Embryonic facial prominence (tissue), 1 donor: ENCODE results near the gene SNRNP35.
"Not testable (repeated sequence)": the region's sequence is repeated elsewhere in the genome, so short reads cannot be mapped to it uniquely, and the experiment has no call there.

ENCODE experiments used
- DNase-seq: peaks from one replicate; pipeline ENCODE4 v3.0.0-alpha.2; 2016; ENCODE audit errors: extremely low spot score

The SNRNP35 gene

GRCh38 chr12:123488539-123489230 is 30.7 kb downstream of the SNRNP35 start:
- DNase-seq, result no peak

GRCh38 chr12:123489580-123489979 is 31.6 kb downstream of the SNRNP35 start:
- DNase-seq, result no peak

- no peak for DNase-seq
Measured at GRCh38 chr12:123490089-123490488, 32.1 kb downstream of the SNRNP35 start.

- no peak for DNase-seq
Measured at GRCh38 chr12:123491056-123491455, 33.1 kb downstream of the SNRNP35 start.

DNA sequence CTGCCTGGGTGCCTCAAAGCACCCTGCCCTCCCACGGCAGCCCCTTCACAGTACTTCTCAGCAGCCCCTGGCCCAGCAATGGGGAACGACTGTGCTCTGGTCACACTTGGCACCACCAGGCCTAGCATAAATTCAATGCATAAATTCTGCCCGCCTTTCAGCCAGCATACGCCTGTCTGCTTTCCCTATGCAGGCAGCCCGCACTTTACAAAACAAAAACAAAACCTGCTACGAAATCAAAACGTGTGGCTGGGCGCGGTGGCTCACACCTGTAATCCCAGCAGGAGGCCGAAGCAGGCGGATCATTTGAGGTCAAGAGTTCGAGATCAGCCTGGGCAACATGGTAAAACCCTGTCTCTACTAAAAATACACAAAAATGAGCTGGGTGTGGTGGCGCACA is 33.5 kb downstream of the SNRNP35 start:
- no peak for DNase-seq

- DNase-seq, result not testable (repeated sequence)
Measured at GRCh38 chr12:123492339-123493039, 34.5 kb downstream of the SNRNP35 start.

GRCh38 chr12:123494124-123494851 is 36.3 kb downstream of the SNRNP35 start:
- DNase-seq, result no peak

GRCh38 chr12:123497065-123497464 is 39.1 kb downstream of the SNRNP35 start:
- DNase-seq, result no peak

DNA sequence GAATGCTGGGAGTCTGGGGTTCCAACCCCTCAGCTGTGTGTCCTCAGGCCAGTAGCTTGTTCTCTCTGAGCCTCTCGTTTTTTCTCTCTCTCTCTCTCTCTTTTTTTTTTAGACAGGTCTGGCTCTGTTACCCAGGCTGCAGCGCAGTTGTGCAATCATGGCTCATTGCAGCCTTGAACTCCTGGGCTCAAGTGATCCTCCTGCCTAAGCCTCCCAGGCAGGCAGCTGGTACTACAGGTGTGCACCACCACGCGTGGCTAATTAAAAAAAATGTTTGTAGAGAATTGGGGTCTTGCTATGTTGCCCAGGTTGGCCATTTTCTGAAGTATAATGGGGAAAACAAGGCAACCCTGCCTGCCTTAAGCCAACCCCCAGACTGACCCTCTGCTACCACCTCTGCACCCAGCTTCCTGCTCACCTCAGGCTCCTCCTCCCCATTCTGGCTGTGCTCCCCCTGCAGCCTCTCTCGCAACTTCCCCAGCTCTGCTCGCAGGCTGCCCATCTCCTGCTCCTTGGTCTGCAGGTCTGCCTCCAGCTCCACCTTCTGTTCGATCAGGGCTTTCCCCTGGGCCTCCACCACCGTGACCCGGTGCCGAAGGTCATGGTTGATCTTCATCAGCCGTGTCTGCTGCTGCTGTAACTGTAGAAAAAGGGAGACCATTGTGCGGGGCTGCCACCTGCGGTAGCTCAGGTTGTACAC is 40.3 kb downstream of the SNRNP35 start:
- DNase-seq, result no peak

DNA sequence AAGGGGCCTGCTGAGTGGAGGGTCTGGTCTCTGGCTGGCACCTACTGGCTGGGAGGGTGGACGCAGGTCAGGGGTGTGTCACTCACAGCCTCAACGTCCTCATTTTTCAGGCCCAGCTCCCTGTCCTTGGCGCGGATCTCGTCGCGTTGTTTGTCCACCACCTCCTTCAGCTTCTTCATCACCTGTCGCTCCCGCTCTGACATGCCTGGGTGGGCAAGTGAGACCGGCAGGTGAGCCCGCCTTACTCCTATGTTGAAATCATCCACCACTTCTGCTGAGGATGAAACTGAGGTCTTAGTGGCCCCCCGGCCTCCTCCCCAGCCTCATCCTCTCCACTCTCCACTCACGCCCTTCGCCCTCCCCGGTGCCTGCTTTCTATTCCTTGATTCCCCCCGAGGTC is 41.4 kb downstream of the SNRNP35 start:
- DNase-seq, result no peak

GRCh38 chr12:123502163-123502704 is 44.3 kb downstream of the SNRNP35 start:
- DNase-seq, result no peak

DNA sequence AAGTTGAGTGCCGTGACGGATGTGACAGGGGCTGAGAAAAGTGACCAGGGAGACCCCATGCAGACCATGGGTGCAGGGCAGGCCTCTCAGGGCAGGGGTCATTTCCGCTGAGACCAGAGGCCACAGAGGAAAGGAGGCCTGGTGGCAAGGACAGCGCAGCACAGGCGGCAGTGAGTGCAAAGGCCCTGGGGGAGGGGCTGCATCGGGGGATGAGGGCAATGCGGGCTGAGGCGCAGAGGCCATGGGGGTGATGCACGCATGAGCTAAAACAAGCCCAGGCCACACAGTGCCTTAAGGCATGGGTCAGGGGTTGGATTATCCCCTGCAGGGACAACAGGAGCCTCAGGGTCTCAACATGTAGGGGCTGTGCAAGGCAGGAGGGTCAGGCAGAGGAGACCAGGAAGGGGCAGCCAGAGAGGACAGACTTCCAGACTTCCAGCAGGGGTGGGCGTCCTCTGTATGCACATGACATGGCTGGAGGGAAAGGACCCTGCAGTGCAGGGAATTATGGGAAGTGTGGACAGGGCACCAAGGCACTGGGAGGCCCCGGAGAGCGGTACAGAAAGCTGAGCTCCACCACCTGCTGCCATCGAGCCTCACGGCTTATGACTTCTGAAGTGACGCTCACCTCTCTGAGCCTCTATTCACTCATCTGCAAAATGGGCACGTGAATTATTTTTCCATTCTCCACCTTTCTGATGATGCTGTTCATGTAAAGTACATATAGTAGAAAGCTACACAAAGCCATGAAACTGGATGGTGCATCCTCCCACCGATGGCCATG is 48.3 kb downstream of the SNRNP35 start:
- DNase-seq, result no peak

DNA sequence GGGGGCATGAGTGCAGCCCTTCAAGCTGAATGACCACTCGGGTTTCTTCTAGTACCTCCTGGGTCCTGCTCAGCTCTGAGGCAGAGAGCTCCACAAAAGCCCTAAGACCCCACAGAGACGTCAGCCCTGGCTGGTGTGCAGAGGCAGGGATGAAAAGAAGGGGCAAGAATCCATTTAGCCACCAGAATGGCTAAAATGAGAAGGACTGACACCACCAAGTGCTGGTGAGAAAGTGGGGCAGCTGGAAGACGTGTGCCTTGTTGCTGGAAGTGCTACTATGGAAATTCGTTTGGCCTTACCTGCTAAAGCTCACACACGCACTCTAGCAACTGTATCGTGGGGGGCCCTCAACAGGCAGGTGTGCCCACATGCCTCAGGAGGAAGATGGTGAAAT is 48.9 kb downstream of the SNRNP35 start:
- no peak for DNase-seq

DNA sequence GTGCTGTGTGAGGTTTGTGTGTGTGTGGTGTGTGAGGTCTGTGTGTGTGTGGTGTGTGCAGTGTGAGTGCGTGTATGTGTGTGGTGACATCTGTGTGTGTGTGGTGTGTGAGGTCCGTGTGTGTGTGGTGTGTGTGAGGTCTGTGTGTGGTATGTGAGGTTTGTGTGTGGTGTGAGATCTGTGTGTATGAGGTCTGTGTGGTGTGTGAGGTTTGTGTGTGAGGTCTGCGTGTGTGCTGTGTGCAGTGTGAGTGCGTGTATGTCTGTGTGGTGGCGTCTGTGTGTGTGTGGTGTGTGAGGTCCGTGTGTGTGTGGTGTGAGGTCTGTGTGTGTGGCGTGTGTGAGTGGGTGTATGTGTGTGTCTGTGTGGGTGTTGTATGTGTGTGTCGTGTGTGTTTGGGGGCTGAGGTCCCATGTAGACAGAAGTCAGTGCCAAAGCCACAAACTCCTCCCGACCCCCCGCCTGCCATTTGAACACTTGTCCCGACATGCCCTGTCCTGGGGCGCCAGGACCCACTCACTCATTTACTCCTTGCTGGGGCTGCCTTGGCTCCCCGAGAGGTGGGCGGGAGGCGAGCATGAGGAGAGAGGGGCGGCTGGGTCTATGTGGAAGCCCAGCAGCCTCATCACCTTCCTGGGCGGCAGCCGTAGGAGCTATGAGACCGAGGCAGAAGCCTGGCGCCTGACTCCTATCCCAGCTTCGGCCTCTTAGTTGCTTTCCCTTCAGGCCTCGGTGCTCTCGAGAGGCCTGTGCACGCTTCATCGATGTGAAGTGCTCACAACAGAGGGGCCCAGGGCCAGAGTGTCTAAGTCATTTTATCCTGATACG is 55.1 kb downstream of the SNRNP35 start:
- no peak for DNase-seq

GRCh38 chr12:123513805-123514204 is 55.9 kb downstream of the SNRNP35 start:
- no peak for DNase-seq

- DNase-seq, result not testable (repeated sequence)
Measured at GRCh38 chr12:123514582-123515221, 56.8 kb downstream of the SNRNP35 start.

GRCh38 chr12:123516216-123516780 is 58.4 kb downstream of the SNRNP35 start:
- DNase-seq, result no peak
